Activated CD4-positive, alpha-beta T cell treated with anti-CD3 and anti-CD28 coated beads, Interleukin-2, amount 10 ng/mL, durations not matched to agents 24 days and 14 days (primary cell): ENCODE measurements around the gene GABARAP. TPM values are rescaled to one million over a fixed set of nuclear protein-coding genes. Genes with fewer than 3 reads are reported as not detected.

Experiments
- DNase-seq: peaks from one replicate; pipeline ENCODE4 v3.0.0; 2022
- H3K27ac Mint-ChIP-seq: one replicate; pipeline ENCODE4 v1.8.0; 2022; ENCODE audit warnings: mild to moderate bottlenecking, mixed read lengths
- H3K27me3 Mint-ChIP-seq: one replicate; pipeline ENCODE4 v1.8.0; 2022; ENCODE audit warnings: mixed read lengths
- H3K36me3 Mint-ChIP-seq: one replicate; pipeline ENCODE4 v1.8.0; 2022; ENCODE audit warnings: low read depth, mild to moderate bottlenecking, mixed read lengths
- H3K4me1 Mint-ChIP-seq: one replicate; pipeline ENCODE4 v1.8.0; 2021; ENCODE audit warnings: mixed read lengths
- H3K4me3 Mint-ChIP-seq: one replicate; pipeline ENCODE4 v1.8.0; 2022; ENCODE audit warnings: mild to moderate bottlenecking, moderate library complexity, mixed read lengths
- H3K9me3 Mint-ChIP-seq: one replicate; pipeline ENCODE4 v1.8.0; 2021; ENCODE audit warnings: mixed read lengths
- intact Hi-C: fragments of 100-400 bp; cut with micrococcal nuclease; formaldehyde crosslinking; loops from one replicate; pipeline ENCODE4 v1.15.1; 2023
- total RNA-seq: library from RNA; stranded (reverse); gene quantifications from 2 replicates; pipeline ENCODE4 v1.2.3, GENCODE V29; 2022

Gene GABARAP
- total RNA-seq: 124 and 126 TPM in 2 replicates

- no peaks in the 10 kb centered on the region for H3K27me3 Mint-ChIP-seq
- peaks cover 45% of the 10 kb centered on the region for H3K4me1 Mint-ChIP-seq
- intact Hi-C loops: loop anchor here (2.0 kb wide), 1 partner anchor 73 kb away; the partner anchor contains the start of gene GPS2
- peak within 1 kb of the TSS; percentile 85 for H3K4me3 Mint-ChIP-seq
- no peaks in the 10 kb centered on the region for H3K9me3 Mint-ChIP-seq
- H3K27ac Mint-ChIP-seq: peak within 1 kb of the TSS; percentile 91
- peak; percentile 97 for DNase-seq
- peaks cover 48% of the 10 kb centered on the region for H3K36me3 Mint-ChIP-seq
Measured at GRCh38 chr17:7241783-7242716, at the start of gene GABARAP. TSS of gene GABARAP (minus strand) at chr17:7242449. CDS start at chr17:7242330, 119 bp downstream.

- H3K27ac Mint-ChIP-seq: no peak overlapping the region
- no peaks in the 10 kb centered on the region for H3K9me3 Mint-ChIP-seq
- no peaks in the 10 kb centered on the region for H3K36me3 Mint-ChIP-seq
- no peak for DNase-seq
- H3K4me3 Mint-ChIP-seq: no peak overlapping the region
- peaks cover 50% of the 10 kb centered on the region for H3K27me3 Mint-ChIP-seq
- intact Hi-C loops: no loop called here
- H3K4me1 Mint-ChIP-seq: peaks cover 8% of the 10 kb centered on the region
Measured at GRCh38 chr17:7290685-7291084, 48.4 kb upstream of the GABARAP start.

DNA sequence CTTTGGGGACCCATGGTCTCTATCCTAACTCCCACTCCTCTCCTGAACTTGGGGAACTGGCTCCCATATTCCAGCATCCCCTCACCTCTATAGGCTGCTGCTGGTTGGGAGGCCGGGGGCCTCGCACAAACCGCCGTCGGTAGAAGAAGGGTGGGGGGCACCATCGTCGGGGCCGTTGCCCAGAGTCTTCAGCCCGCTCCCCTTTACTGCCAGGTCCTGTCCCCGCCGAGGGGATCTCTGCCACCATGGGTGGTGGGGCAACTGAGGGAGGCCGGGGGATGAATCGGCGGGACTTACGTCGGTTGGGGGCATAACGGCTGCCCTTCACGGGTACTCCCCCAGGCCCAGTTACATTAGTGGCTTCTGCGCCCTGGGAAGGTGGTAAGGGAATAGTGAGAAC, 47.9 kb upstream of the GABARAP start:
- no peaks in the 10 kb centered on the region for H3K9me3 Mint-ChIP-seq
- no peak for DNase-seq
- H3K36me3 Mint-ChIP-seq: no peaks in the 10 kb centered on the region
- H3K4me1 Mint-ChIP-seq: peaks cover 6% of the 10 kb centered on the region
- peaks cover 47% of the 10 kb centered on the region for H3K27me3 Mint-ChIP-seq
- H3K27ac Mint-ChIP-seq: no peak overlapping the region
- intact Hi-C loops: no loop called here
- H3K4me3 Mint-ChIP-seq: no peak overlapping the region

DNA sequence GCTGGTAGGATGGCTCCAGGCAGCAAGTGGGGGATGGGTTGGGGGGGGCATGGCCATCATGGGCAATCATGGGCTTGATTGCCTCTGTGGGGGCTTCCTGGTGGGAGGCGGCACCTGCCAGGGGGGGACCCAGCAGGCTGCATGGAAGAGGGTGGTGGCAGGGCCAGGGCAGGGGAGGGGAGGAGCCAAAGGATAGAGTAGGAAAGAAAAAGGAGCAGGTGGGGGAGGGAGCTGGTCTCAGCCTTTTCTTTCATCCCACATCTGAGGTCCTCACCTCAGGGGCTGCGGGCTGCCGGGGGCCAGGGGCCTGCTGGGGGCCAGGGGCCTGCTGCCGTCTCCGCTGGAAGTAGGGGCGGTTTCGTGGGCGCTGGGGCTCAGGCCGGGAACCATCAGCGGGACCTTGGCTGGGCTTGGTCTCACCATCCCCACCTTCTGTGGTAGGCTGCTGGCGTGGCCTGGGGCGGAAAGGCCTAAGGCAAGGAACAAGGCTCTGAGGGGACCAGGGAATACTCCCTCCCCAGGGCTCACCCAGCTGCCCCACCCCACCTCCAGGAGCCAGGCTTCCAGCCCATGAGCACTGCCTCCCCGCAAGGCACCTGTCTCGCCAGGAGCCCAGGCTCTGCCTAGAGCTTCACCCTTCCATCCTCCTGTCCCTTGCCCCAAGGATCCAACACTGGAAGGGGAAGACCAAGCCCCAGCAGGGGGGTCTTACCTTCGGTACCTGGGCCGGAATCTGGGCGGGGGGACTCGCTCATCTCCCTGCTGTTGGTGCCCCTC, 47.2 kb upstream of the GABARAP start:
- Mint-ChIP-seq H3K4me1 (peaks cover 2% of the 10 kb centered on the region), H3K27ac (no peak overlapping the region), H3K36me3 (no peaks in the 10 kb centered on the region), H3K9me3 (no peaks in the 10 kb centered on the region), H3K27me3 (peaks cover 44% of the 10 kb centered on the region), H3K4me3 (no peak overlapping the region)
- intact Hi-C loops: no loop called here
- DNase-seq: no peak

DNA sequence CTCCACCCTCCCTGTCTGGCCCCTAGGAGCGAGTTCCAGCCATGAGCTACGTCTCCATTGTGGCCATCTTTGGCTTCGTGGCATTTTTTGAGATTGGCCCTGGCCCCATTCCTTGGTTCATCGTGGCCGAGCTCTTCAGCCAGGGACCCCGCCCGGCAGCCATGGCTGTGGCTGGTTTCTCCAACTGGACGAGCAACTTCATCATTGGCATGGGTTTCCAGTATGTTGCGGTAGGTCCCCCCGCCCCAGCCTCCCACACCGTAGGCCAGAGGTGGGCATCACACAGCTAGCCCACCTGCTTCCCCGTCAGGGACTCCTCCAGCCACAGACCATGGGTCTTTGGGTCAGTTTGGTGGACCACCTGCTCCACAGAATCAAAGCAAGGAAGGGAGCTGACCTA, 43.4 kb upstream of the GABARAP start:
- H3K4me3 Mint-ChIP-seq: no peak overlapping the region
- no peak for DNase-seq
- H3K36me3 Mint-ChIP-seq: no peaks in the 10 kb centered on the region
- peaks cover 6% of the 10 kb centered on the region for H3K4me1 Mint-ChIP-seq
- no peak overlapping the region for H3K27ac Mint-ChIP-seq
- H3K9me3 Mint-ChIP-seq: no peaks in the 10 kb centered on the region
- peaks cover 38% of the 10 kb centered on the region for H3K27me3 Mint-ChIP-seq
- intact Hi-C loops: no loop called here

DNA sequence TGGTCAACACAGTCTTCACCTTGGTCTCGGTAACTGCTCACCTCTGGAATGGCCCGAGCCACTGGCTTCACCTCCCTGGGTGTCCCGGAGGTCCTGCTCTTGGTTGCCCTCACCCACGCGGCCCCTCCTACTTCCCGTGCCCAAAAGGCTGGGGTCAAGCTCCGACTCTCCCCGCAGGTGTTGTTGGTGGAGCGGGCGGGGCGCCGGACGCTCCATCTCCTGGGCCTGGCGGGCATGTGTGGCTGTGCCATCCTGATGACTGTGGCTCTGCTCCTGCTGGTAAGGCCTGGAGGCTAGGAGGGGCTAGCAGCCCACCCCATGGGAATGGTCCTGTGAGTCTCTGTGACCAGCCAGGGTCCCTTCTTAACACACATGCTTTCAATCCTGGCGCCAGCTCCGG, 42.7 kb upstream of the GABARAP start:
- intact Hi-C loops: no loop called here
- H3K9me3 Mint-ChIP-seq: no peaks in the 10 kb centered on the region
- peaks cover 42% of the 10 kb centered on the region for H3K27me3 Mint-ChIP-seq
- no peaks in the 10 kb centered on the region for H3K36me3 Mint-ChIP-seq
- peaks cover 10% of the 10 kb centered on the region for H3K4me1 Mint-ChIP-seq
- DNase-seq: no peak
- no peak overlapping the region for H3K4me3 Mint-ChIP-seq
- H3K27ac Mint-ChIP-seq: no peak overlapping the region

GRCh38 chr17:7283471-7284216, 41.4 kb upstream of the GABARAP start:
- H3K27me3 Mint-ChIP-seq: peaks cover 44% of the 10 kb centered on the region
- H3K36me3 Mint-ChIP-seq: no peaks in the 10 kb centered on the region
- peaks cover 10% of the 10 kb centered on the region for H3K4me1 Mint-ChIP-seq
- H3K27ac Mint-ChIP-seq: no peak overlapping the region
- intact Hi-C loops: no loop called here
- peak overlapping the region; percentile 7 for H3K4me3 Mint-ChIP-seq
- no peak for DNase-seq
- no peaks in the 10 kb centered on the region for H3K9me3 Mint-ChIP-seq

DNA sequence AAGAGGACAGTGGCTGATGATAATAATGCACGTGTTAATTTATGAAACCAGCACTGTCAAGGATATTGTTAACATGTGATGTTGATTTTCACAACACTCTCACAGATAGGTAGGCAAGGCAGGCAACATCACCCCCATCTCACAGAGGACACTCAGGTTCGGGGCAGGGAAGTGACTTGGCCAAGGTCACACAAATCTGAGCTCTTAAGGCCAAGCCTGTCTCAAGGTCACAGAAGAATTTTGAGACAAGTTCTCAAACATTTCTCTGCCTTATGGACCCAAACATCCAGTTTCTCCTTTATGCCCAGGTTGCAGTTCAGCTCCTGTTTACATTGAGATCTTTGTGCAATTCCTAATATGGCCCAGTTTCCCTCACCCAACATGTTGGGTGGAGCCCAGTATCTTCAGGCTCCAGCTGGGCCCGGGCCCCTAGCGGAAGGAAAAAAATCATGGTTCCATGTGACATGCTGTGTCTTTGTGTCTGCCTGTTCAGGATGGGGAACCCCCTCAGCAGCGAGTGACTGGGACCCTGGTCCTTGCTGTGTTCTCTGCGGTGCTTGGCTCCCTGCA, 40.6 kb upstream of the GABARAP start:
- DNase-seq: no peak
- Mint-ChIP-seq H3K4me3 (peak overlapping the region; percentile 6), H3K4me1 (peaks cover 10% of the 10 kb centered on the region), H3K9me3 (no peaks in the 10 kb centered on the region), H3K27me3 (peaks cover 39% of the 10 kb centered on the region), H3K27ac (no peak overlapping the region), H3K36me3 (no peaks in the 10 kb centered on the region)
- intact Hi-C loops: no loop called here

DNA sequence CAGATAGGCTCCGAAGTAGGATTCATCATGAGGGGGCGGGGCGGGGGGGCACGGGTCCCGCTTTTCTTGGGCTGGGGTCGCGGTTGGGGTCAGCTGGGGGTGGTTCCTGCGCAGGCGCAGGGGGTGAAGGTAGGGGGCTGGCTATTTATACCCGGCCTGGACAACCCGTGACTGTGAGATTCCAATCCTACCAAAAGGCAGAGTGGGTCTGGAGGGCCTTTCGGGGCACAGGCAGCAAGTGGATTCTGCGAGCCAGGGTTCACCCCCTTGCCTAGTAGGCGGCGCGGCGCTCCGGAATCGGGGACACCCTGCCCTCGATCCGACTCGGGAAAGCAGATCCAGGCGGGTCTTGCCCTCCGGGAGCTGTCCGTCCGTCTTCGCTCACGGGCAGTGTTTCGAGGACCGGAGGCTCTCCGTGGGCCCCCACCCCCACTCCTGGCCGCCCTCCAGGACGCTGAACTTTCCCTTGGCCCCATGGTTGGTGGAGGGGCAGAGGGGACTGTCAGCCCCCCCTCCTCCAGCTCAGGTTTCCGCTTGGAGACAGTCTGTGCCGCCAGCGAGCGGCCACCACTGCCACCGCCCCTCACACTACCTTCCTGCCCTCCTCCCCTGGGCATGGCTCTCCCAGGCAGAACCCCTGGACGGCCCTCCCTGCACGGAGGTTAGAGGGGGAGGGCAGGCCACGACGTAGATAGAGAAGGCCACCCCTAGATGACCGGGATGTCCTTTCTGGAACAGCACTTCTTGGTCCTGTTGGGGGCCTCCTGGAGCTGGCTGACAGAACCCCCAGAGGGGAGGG, 39.9 kb upstream of the GABARAP start:
- Mint-ChIP-seq H3K4me3 (peak overlapping the region; percentile 84), H3K9me3 (no peaks in the 10 kb centered on the region), H3K27me3 (peaks cover 35% of the 10 kb centered on the region), H3K27ac (no peak overlapping the region), H3K36me3 (no peaks in the 10 kb centered on the region), H3K4me1 (peaks cover 10% of the 10 kb centered on the region)
- intact Hi-C loops: loop anchor here (1.0 to 2.0 kb wide), 3 partner anchors 19 to 71 kb away; partner anchors contain the start of genes CLDN7, EIF5A and KCTD11
- DNase-seq: no peak

DNA sequence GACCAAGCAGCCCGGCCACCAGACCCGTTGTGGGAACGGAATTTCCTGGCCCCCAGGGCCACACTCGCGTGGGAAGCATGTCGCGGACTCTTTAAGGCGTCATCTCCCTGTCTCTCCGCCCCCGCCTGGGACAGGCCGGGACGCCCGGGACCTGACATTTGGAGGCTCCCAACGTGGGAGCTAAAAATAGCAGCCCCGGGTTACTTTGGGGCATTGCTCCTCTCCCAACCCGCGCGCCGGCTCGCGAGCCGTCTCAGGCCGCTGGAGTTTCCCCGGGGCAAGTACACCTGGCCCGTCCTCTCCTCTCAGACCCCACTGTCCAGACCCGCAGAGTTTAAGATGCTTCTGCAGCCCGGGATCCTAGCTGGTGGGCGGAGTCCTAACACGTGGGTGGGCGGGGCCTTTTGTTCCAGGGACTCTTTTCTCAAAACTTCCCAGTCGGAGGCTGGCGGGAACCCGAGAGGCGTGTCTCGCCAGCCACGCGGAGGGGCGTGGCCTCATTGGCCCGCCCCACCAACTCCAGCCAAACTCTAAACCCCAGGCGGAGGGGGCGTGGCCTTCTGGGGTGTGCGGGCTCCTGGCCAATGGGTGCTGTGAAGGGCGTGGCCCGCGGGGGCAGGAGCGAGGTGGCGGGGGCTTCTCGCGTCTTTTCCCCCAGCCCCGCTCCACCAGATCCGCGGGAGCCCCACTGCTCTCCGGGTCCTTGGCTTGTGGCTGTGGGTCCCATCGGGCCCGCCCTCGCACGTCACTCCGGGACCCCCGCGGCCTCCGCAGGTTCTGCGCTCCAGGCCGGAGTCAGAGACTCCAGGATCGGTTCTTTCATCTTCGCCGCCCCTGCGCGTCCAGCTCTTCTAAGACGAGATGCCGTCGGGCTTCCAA, 39.1 kb upstream of the GABARAP start, which contains the start of gene SLC2A4:
SLC2A4 (plus strand) TSS at position 645 of the 879 bp plus-strand sequence; CDS start at position 862, 217 bp downstream.
- intact Hi-C loops: loop anchor here (1.0 to 2.0 kb wide), 3 partner anchors 19 to 71 kb away; partner anchors contain the start of genes CLDN7, EIF5A and KCTD11
- H3K9me3 Mint-ChIP-seq: no peaks in the 10 kb centered on the region
- H3K4me3 Mint-ChIP-seq: peak within 1 kb of the TSS; percentile 84
- H3K27ac Mint-ChIP-seq: peak within 1 kb of the TSS; percentile 76
- H3K4me1 Mint-ChIP-seq: peaks cover 10% of the 10 kb centered on the region
- DNase-seq: peak; percentile 94
- no peaks in the 10 kb centered on the region for H3K36me3 Mint-ChIP-seq
- H3K27me3 Mint-ChIP-seq: peaks cover 32% of the 10 kb centered on the region

GRCh38 chr17:7280519-7281073, 38.3 kb upstream of the GABARAP start:
- DNase-seq: peak; percentile 93
- H3K27me3 Mint-ChIP-seq: peaks cover 32% of the 10 kb centered on the region
- peak overlapping the region; percentile 76 for H3K27ac Mint-ChIP-seq

More at GRCh38 chr17:7280519-7281073, 38.3 kb upstream of the GABARAP start:
- Mint-ChIP-seq H3K36me3 (no peaks in the 10 kb centered on the region), H3K4me1 (peaks cover 10% of the 10 kb centered on the region), H3K4me3 (peak overlapping the region; percentile 84), H3K9me3 (no peaks in the 10 kb centered on the region)
- intact Hi-C loops: loop anchor here (1.0 to 2.0 kb wide), 5 partner anchors 16 to 156 kb away; partner anchors contain the start of genes CLDN7, EIF5A and KCTD11
